Activated CD4-positive, alpha-beta T cell treated with anti-CD3 and anti-CD28 coated beads for 36 hours (primary cell): Measurements from ENCODE around the gene CXCL13. TPM values are rescaled to one million over a fixed set of nuclear protein-coding genes. Genes with fewer than 3 reads are reported as not detected.
"Not testable (repeated sequence)": the region's sequence is repeated elsewhere in the genome, so short reads cannot be mapped to it uniquely, and the experiment has no call there.

Experiments
- ATAC-seq: fragments of 200-7000 bp; cut with Tn5 transposase; one replicate; pipeline ENCODE4 v1.10.0; 2021; ENCODE audit warnings: mild to moderate bottlenecking, moderate library complexity
- CTCF ChIA-PET: fragments of 350-600 bp; sonication (Branson Sonifier 250); formaldehyde crosslinking; loops from one replicate; lab custom pipeline; 2021; ENCODE audit warnings: antibody characterized with exemption; lab: Charles Lee
- POLR2A ChIA-PET: fragments of 350-600 bp; sonication (Branson Sonifier 250); formaldehyde crosslinking; loops from one replicate; lab custom pipeline; 2021; ENCODE audit warnings: antibody characterized with exemption, inconsistent platforms; lab: Charles Lee
- DNase-seq: peaks from one replicate; pipeline ENCODE4 v3.0.0-alpha.2; 2020
- H3K27ac Mint-ChIP-seq: one replicate; pipeline ENCODE4 v1.8.0; 2021; ENCODE audit warnings: mixed read lengths
- H3K27me3 Mint-ChIP-seq: one replicate; pipeline ENCODE4 v1.8.0; 2021; ENCODE audit warnings: mixed read lengths
- H3K36me3 Mint-ChIP-seq: one replicate; pipeline ENCODE4 v1.8.0; 2021; ENCODE audit warnings: low read depth, mixed read lengths
- H3K4me1 Mint-ChIP-seq: one replicate; pipeline ENCODE4 v1.8.0; 2021; ENCODE audit warnings: mixed read lengths
- H3K4me3 Mint-ChIP-seq: one replicate; pipeline ENCODE4 v1.8.0; 2021; ENCODE audit warnings: mild to moderate bottlenecking, moderate library complexity, mixed read lengths
- H3K9me3 Mint-ChIP-seq: one replicate; pipeline ENCODE4 v1.8.0; 2021; ENCODE audit warnings: low read depth, mixed read lengths
- intact Hi-C, 2 experiments: fragments of 100-400 bp; cut with DNase I in 1 of 2; cut with micrococcal nuclease in 1 of 2; formaldehyde crosslinking; loops; one replicate each; pipeline versions ENCODE4 v1.14.2 to v1.15.1; 2022 to 2024; cut with DNase I, micrococcal nuclease
- total RNA-seq, 2 experiments: library from RNA; stranded (reverse); gene quantifications; one replicate each; pipeline ENCODE4 v1.2.3, GENCODE V29; 2021

CXCL13 gene
- total RNA-seq, 2 experiments from 2014 or later, result 4.9 to 5.1 TPM

- DNase-seq, result no peak
- Mint-ChIP-seq H3K4me3 (no peak overlapping the region), H3K27me3 (peaks cover 3% of the 10 kb centered on the region)
Measured at GRCh38 chr4:77653162-77653758, 47.6 kb downstream of the CXCL13 start.

GRCh38 chr4:77660318-77660717, 54.7 kb downstream of the CXCL13 start:
- H3K27ac Mint-ChIP-seq, H3K9me3 Mint-ChIP-seq, DNase-seq, H3K4me3 Mint-ChIP-seq, H3K27me3 Mint-ChIP-seq, H3K4me1 Mint-ChIP-seq, POLR2A ChIA-PET, intact Hi-C loops, H3K36me3 Mint-ChIP-seq, ATAC-seq: not testable (repeated sequence)
- CTCF ChIA-PET, result interaction anchor here (1.0 kb wide), 1 partner anchor 10 kb away, joined by 3 read pairs; no protein-coding TSS in a partner anchor

More at GRCh38 chr4:77653162-77653758, 47.6 kb downstream of the CXCL13 start:
- H3K36me3 Mint-ChIP-seq, result no peaks in the 10 kb centered on the region
- no peaks in the 10 kb centered on the region for H3K4me1 Mint-ChIP-seq
- no peak for ATAC-seq
- POLR2A ChIA-PET, result no interaction called here
- intact Hi-C loops, result no loop called here
- no peak overlapping the region for H3K27ac Mint-ChIP-seq
- peaks cover 7% of the 10 kb centered on the region for H3K9me3 Mint-ChIP-seq
- CTCF ChIA-PET, result interaction anchor here (0.8 kb wide), 1 partner anchor 78 kb away, joined by 3 read pairs; no protein-coding TSS in a partner anchor

Other genes starting within 250 kb of the CXCL13 start
- gene CNOT6L, start 213.5 kb downstream of the CXCL13 start, total RNA-seq, result 100 to 1,000 TPM; 111 to 122 TPM